ENCODE results near the gene NOTO. TPM values are rescaled to one million over a fixed set of nuclear protein-coding genes. Genes with fewer than 3 reads are reported as not detected.

Gene NOTO
- total and polyA plus RNA-seq, 7 donors = not detected

DNA sequence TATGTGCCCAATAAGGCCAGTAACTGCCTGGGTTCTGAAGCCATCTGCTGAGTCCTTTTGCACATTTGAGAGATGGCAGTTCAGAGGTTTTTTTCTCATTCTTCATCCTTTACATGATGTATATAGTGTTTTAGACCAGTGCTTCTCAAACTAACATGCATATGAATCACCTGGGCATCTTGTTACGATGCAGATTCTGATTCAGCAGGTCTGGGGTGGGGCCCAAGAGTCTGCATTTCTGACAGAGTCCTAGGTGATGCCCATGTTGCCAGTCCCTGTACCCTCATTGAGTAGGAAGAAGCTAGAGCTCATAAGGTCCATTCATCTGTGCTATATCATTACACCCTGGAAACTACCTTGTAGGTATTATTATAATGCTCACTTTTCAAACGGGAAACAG is 15.5 kb downstream of the NOTO start:
- no peak overlapping the region for H3K4me3 ChIP-seq
- 84 to 90% methylated on average over 2 of the region's 2 CpGs for WGBS, 2 donors
- TF ChIP-seq EP300 (IDR thresholded peaks at IDR 0.05) = no peak
- no peak for TF ChIP-seq POLR2A (IDR thresholded peaks at IDR 0.05)
- TF ChIP-seq POLR2AphosphoS5 (IDR thresholded peaks at IDR 0.05) = no peak
- no peak for DNase-seq
- H3K27me3 ChIP-seq = no peaks in the 10 kb centered on the region
- peaks cover 0 to 23% (median 7%) of the 10 kb centered on the region in 4 donors for H3K4me1 ChIP-seq
- H3K36me3 ChIP-seq = peaks cover 0 to 43% (median 12%) of the 10 kb centered on the region in 4 donors
- intact Hi-C loops (cut with DNase I) = no loop called here
- H3K9me3 ChIP-seq = no peaks in the 10 kb centered on the region
- H3K27ac ChIP-seq = no peak overlapping the region

DNA sequence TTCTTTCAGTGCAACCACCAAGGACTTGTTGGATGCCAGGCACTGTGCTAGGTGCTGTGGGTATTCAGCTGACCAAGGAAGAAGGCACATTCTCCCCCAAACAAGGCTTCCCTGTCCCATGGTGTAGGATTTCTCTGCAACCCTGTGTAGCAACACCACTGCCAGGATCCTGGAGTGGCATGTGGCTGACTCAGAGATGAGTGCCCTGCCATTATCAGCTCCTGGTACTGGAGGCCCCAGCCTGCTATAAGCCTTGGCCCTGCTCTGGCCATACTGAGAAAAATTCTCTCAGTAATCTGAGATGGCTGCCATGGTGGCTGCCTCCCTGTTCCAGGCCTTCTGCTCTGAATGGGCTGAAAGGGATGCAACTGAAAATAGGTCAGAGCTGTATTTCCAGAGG is 15.9 kb downstream of the NOTO start:
- Histone ChIP-seq H3K27me3 (no peaks in the 10 kb centered on the region), H3K9me3 (no peaks in the 10 kb centered on the region), H3K27ac (no peak overlapping the region), H3K4me3 (no peak overlapping the region), H3K36me3 (peaks cover 0 to 48% (median 12%) of the 10 kb centered on the region in 4 donors), H3K4me1 (peaks cover 0 to 20% (median 7%) of the 10 kb centered on the region in 4 donors)
- DNase-seq = no peak
- TF ChIP-seq EP300 (IDR thresholded peaks at IDR 0.05) (no peak), POLR2AphosphoS5 (IDR thresholded peaks at IDR 0.05) (no peak), CTCF (IDR thresholded peaks at IDR 0.05) (no peak), POLR2A (IDR thresholded peaks at IDR 0.05) (no peak)
- intact Hi-C loops (cut with DNase I) = no loop called here

GRCh38 chr2:73223821-73224220 is 21.4 kb downstream of the NOTO start:
- no peak for DNase-seq
- peaks cover 6 to 98% (median 30%) of the 10 kb centered on the region in 4 donors for H3K36me3 ChIP-seq

GRCh38 chr2:73225513-73226360 is 23.4 kb downstream of the NOTO start:
- intact Hi-C loops (cut with DNase I) = no loop called here
- Histone ChIP-seq H3K36me3 (peaks cover 4 to 92% (median 25%) of the 10 kb centered on the region in 4 donors), H3K9me3 (no peaks in the 10 kb centered on the region), H3K27me3 (no peaks in the 10 kb centered on the region), H3K4me3 (no peak overlapping the region), H3K4me1 (no peaks in the 10 kb centered on the region), H3K27ac (no peak overlapping the region)
- TF ChIP-seq POLR2A (IDR thresholded peaks at IDR 0.05) (no peak), POLR2AphosphoS5 (IDR thresholded peaks at IDR 0.05) (no peak), EP300 (IDR thresholded peaks at IDR 0.05) (no peak), CTCF (IDR thresholded peaks at IDR 0.05) (no peak)
- DNase-seq = no peak
- 75 to 85% methylated on average over 9 of the region's 9 CpGs for WGBS, 2 donors

More at GRCh38 chr2:73223821-73224220, 21.4 kb downstream of the NOTO start:
- no peak for TF ChIP-seq POLR2A (IDR thresholded peaks at IDR 0.05)
- 90 to 93% methylated on average over 4 of the region's 4 CpGs for WGBS, 2 donors
- Histone ChIP-seq H3K9me3 (no peaks in the 10 kb centered on the region), H3K4me3 (no peak overlapping the region), H3K27me3 (no peaks in the 10 kb centered on the region), H3K27ac (no peak overlapping the region), H3K4me1 (no peaks in the 10 kb centered on the region)
- intact Hi-C loops (cut with DNase I) = no loop called here

DNA sequence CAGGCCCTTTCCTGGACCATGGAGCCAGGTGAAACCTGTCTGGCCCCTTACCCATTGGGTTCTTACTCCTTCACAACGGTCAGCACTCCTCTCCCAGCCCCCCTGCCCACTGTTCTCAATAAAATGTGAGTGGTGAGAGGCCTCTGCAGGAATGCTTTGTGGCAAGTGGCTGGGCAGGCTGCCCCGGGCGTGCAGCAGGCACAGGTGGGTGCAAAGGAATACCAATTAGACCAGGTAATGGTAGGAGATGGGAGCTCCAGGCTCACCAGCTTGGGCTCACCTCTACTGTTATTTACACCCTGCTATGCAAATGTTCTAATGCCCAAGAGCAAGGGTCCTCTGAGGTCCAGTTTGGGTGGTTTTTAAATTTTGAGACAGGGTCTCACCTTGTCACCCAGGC is 24.7 kb downstream of the NOTO start:
- TF ChIP-seq EP300 (IDR thresholded peaks at IDR 0.05) (no peak), POLR2AphosphoS5 (IDR thresholded peaks at IDR 0.05) (no peak), CTCF (IDR thresholded peaks at IDR 0.05) (no peak), POLR2A (IDR thresholded peaks at IDR 0.05) (no peak)
- H3K36me3 ChIP-seq = peaks cover 0 to 78% (median 21%) of the 10 kb centered on the region in 4 donors

More for the DNA sequence above, 24.7 kb downstream of the NOTO start:
- H3K9me3 ChIP-seq = no peaks in the 10 kb centered on the region
- no peak overlapping the region for H3K27ac ChIP-seq
- no peaks in the 10 kb centered on the region for H3K27me3 ChIP-seq
- H3K4me3 ChIP-seq = no peak overlapping the region
- 87 to 91% methylated on average over 3 of the region's 3 CpGs for WGBS, 2 donors
- H3K4me1 ChIP-seq = peaks cover 0 to 6% (median 0%) of the 10 kb centered on the region in 4 donors
- DNase-seq = no peak
- intact Hi-C loops (cut with DNase I) = no loop called here

All from sigmoid colon (tissue), 7 donors.